H9 (cell line): ENCODE measurements around the gene NDUFV2. TPM values are rescaled to one million over a fixed set of nuclear protein-coding genes. Genes with fewer than 3 reads are reported as not detected.

Source experiments
- DNase-seq: peaks from one replicate; pipeline ENCODE4 v3.0.0-alpha.2; 2017
- H2AFZ ChIP-seq: one replicate; pipeline ENCODE4 v1.6.1; 2013; ENCODE audit warnings: mild to moderate bottlenecking, low read length, control low read depth, moderate library complexity
- H2AK5ac ChIP-seq: 2 replicates; pipeline ENCODE4 v1.6.1; 2013; ENCODE audit warnings: low read length, control low read depth, mixed read lengths; ENCODE audit not compliant: insufficient read length
- H2BK120ac ChIP-seq: one replicate; pipeline ENCODE4 v1.6.1; 2013; ENCODE audit warnings: low read depth, mild to moderate bottlenecking, low read length, control low read depth, inconsistent platforms; ENCODE audit not compliant: poor library complexity, severe bottlenecking
- H2BK12ac ChIP-seq: 2 replicates; pipeline ENCODE4 v1.6.1; 2013; ENCODE audit warnings: low read length, control low read depth, mixed read lengths, low read depth; ENCODE audit not compliant: insufficient read length
- H2BK15ac ChIP-seq: 2 replicates; pipeline ENCODE4 v1.6.1; 2013; ENCODE audit warnings: low read depth, low read length, control low read depth
- H2BK20ac ChIP-seq: one replicate; pipeline ENCODE4 v1.6.1; 2013; ENCODE audit warnings: low read depth, mild to moderate bottlenecking, low read length, control low read depth, inconsistent platforms; ENCODE audit not compliant: poor library complexity, severe bottlenecking
- H2BK5ac ChIP-seq: 2 replicates; pipeline ENCODE4 v1.6.1; 2013; ENCODE audit warnings: low read length, control low read depth, mixed read lengths; ENCODE audit not compliant: insufficient read length
- H3K14ac ChIP-seq: 2 replicates; pipeline ENCODE4 v1.6.1; 2013; ENCODE audit warnings: low read length, control low read depth; ENCODE audit not compliant: insufficient read depth
- H3K18ac ChIP-seq: 2 replicates; pipeline ENCODE4 v1.6.1; 2013; ENCODE audit warnings: low read depth, mild to moderate bottlenecking, mixed read lengths, low read length, control low read depth; ENCODE audit not compliant: insufficient read length
- H3K23ac ChIP-seq: 2 replicates; pipeline ENCODE4 v1.6.1; 2013; ENCODE audit warnings: low read length, control low read depth, mixed read lengths, low read depth; ENCODE audit not compliant: insufficient read length
- H3K23me2 ChIP-seq: 2 replicates; pipeline ENCODE4 v1.6.1; 2013; ENCODE audit warnings: low read depth, mild to moderate bottlenecking, mixed read lengths, low read length, control low read depth; ENCODE audit not compliant: insufficient read length, poor library complexity, severe bottlenecking
- H3K27ac ChIP-seq: 2 replicates; pipeline ENCODE4 v1.5.1; 2013; ENCODE audit warnings: low read length, control low read depth, mixed read lengths, low read depth; ENCODE audit not compliant: insufficient read length
- H3K27me3 ChIP-seq: 2 replicates; pipeline ENCODE4 v1.6.1; 2013; ENCODE audit warnings: low read length, control low read depth, inconsistent platforms; ENCODE audit not compliant: insufficient read depth
- H3K4ac ChIP-seq: 2 replicates; pipeline ENCODE4 v1.6.1; 2013; ENCODE audit warnings: low read depth, mild to moderate bottlenecking, control low read depth, inconsistent platforms, low read length, moderate library complexity
- H3K4me1 ChIP-seq: 2 replicates; pipeline ENCODE4 v1.6.1; 2013; ENCODE audit warnings: low read length, control low read depth, inconsistent platforms; ENCODE audit not compliant: insufficient read depth
- H3K4me2 ChIP-seq: 2 replicates; pipeline ENCODE4 v1.6.1; 2013; ENCODE audit warnings: low read length, control low read depth, mixed read lengths; ENCODE audit not compliant: insufficient read length, insufficient read depth
- H3K56ac ChIP-seq: 2 replicates; pipeline ENCODE4 v1.6.1; 2013; ENCODE audit warnings: low read depth, mild to moderate bottlenecking, mixed read lengths, low read length, control low read depth; ENCODE audit not compliant: insufficient read length
- H3K79me1 ChIP-seq: 2 replicates; pipeline ENCODE4 v1.6.1; 2013; ENCODE audit warnings: low read depth, mild to moderate bottlenecking, moderate library complexity, low read length, control low read depth, inconsistent platforms; ENCODE audit not compliant: insufficient read depth, poor library complexity, severe bottlenecking
- H3K79me2 ChIP-seq: 2 replicates; pipeline ENCODE4 v1.6.1; 2013; ENCODE audit warnings: low read length, control low read depth, inconsistent platforms; ENCODE audit not compliant: insufficient read depth
- H3K9ac ChIP-seq: 2 replicates; pipeline ENCODE4 v1.6.1; 2013; ENCODE audit warnings: low read length, control low read depth, mixed read lengths; ENCODE audit not compliant: insufficient read length; ENCODE audit errors: extremely low read depth
- H3K9me3 ChIP-seq: one replicate; pipeline ENCODE4 v1.6.1; 2013; ENCODE audit warnings: low read depth, low read length, inconsistent platforms; ENCODE audit not compliant: control insufficient read depth
- H3T11ph ChIP-seq: one replicate; pipeline ENCODE4 v1.6.1; 2013; ENCODE audit warnings: mild to moderate bottlenecking, low read length, control low read depth, inconsistent platforms
- H4K20me1 ChIP-seq: one replicate; pipeline ENCODE4 v1.6.1; 2013; ENCODE audit not compliant: control insufficient read depth, insufficient read length, insufficient read depth
- H4K5ac ChIP-seq: 2 replicates; pipeline ENCODE4 v1.6.1; 2013; ENCODE audit warnings: low read depth, mild to moderate bottlenecking, mixed read lengths, low read length, control low read depth; ENCODE audit not compliant: insufficient read length
- H4K8ac ChIP-seq: replicated peaks from 2 replicates; pipeline ENCODE4 v1.6.1; 2013; ENCODE audit warnings: low read length, control low read depth, mixed read lengths, low read depth; ENCODE audit not compliant: insufficient read length
- H4K91ac ChIP-seq: 2 replicates; pipeline ENCODE4 v1.6.1; 2013; ENCODE audit warnings: low read depth, mild to moderate bottlenecking, moderate library complexity, mixed read lengths, low read length, control low read depth; ENCODE audit not compliant: insufficient read length
- H3K27ac Mint-ChIP-seq, 3 experiments: 2 replicates in 2 of 3; 3 replicates in 1 of 3; pipeline ENCODE4 v1.8.0; 2020 to 2021; ENCODE audit warnings: mixed read lengths in 3 of 3, mild to moderate bottlenecking in 1 of 3, moderate library complexity in 1 of 3
- H3K27me3 Mint-ChIP-seq: 2 replicates; pipeline ENCODE4 v1.8.0; 2021; ENCODE audit warnings: low read depth, mild to moderate bottlenecking, moderate library complexity, mixed read lengths
- H3K36me3 Mint-ChIP-seq, 3 experiments: 2 replicates in 2 of 3; 3 replicates in 1 of 3; pipeline ENCODE4 v1.8.0; 2020 to 2021; ENCODE audit warnings: low read depth in 3 of 3, mixed read lengths in 3 of 3; ENCODE audit not compliant: insufficient read depth in 1 of 3
- H3K4me1 Mint-ChIP-seq, 2 experiments: 2 replicates each; pipeline ENCODE4 v1.8.0; 2020; ENCODE audit warnings: mixed read lengths in 2 of 2
- H3K4me3 Mint-ChIP-seq, 2 experiments: 2 replicates in 1 of 2; 3 replicates in 1 of 2; pipeline ENCODE4 v1.8.0; 2020 to 2021; ENCODE audit warnings: mild to moderate bottlenecking in 2 of 2, mixed read lengths in 2 of 2, moderate library complexity in 1 of 2
- H3K9me3 Mint-ChIP-seq, 2 experiments: 2 replicates in 1 of 2; 3 replicates in 1 of 2; pipeline ENCODE4 v1.8.0; 2020; ENCODE audit warnings: mild to moderate bottlenecking in 2 of 2, mixed read lengths in 2 of 2, moderate library complexity in 1 of 2
- CTCF ChIP-seq: fragments of 200-600 bp; sonication (generic); conservative IDR thresholded peaks from 3 replicates; pipeline ENCODE4 v1.8.0; 2021; ENCODE audit warnings: antibody characterized with exemption, mild to moderate bottlenecking
- WGBS: extraction: QIAGEN DNeasy Blood & Tissue Kit; methylation state at CpG from one replicate; pipeline ENCODE4 v1.1.7; 2013; ENCODE audit warnings: missing lambda C conversion rate, low lambda C conversion rate, mixed read lengths; ENCODE audit not compliant: insufficient read length; ENCODE audit errors: extremely low coverage; 5-methylcytosine and 5-hydroxymethylcytosine counted together
- total RNA-seq: library from RNA; stranded (reverse); gene quantifications from 2 replicates; pipeline ENCODE4 v1.2.1, GENCODE V29; 2021

The NDUFV2 gene
- total RNA-seq, 1 experiment from 2014 or later: 206 TPM

- no peak overlapping the region for H3K27ac ChIP-seq
- Mint-ChIP-seq H3K9me3 (no peaks in the 10 kb centered on the region), H3K4me1 (peaks cover 5 to 6% of the 10 kb centered on the region in 2 experiments), H3K36me3 (no peaks in the 10 kb centered on the region; a peak in 1 of 7 replicates), H3K27ac (no peak overlapping the region), H3K27me3 (no peaks in the 10 kb centered on the region), H3K4me3 (no peak overlapping the region)
- no peaks in the 10 kb centered on the region for H3K27me3 ChIP-seq
- no peak overlapping the region for H2BK15ac ChIP-seq
- H4K5ac ChIP-seq: no peak overlapping the region
- no peak overlapping the region for H3K18ac ChIP-seq
- no peak overlapping the region for H3K4me2 ChIP-seq
- H3K14ac ChIP-seq: no peak overlapping the region
- no peak for TF ChIP-seq CTCF
- no peak overlapping the region for H4K91ac ChIP-seq
- H4K20me1 ChIP-seq: no peaks in the 10 kb centered on the region
- H3K23me2 ChIP-seq: no peaks in the 10 kb centered on the region
- no peaks in the 10 kb centered on the region for H3K79me2 ChIP-seq
- H2BK12ac ChIP-seq: no peak overlapping the region
- peak overlapping the region; percentile 14 for H3K23ac ChIP-seq
- H3T11ph ChIP-seq: no peak overlapping the region
- no peak overlapping the region for H2BK120ac ChIP-seq
- H3K56ac ChIP-seq: no peak overlapping the region
- no peak overlapping the region for H4K8ac ChIP-seq
- no peaks in the 10 kb centered on the region for H3K4me1 ChIP-seq
- H3K9ac ChIP-seq: no peak overlapping the region
- H2BK5ac ChIP-seq: no peak overlapping the region
- H3K9me3 ChIP-seq: no peaks in the 10 kb centered on the region
- WGBS: no CpG with 5 or more reads among the region's 2 CpGs
- DNase-seq: no peak
- no peaks in the 10 kb centered on the region for H3K79me1 ChIP-seq
- no peak overlapping the region for H2AK5ac ChIP-seq
- H3K4ac ChIP-seq: no peak overlapping the region
- H2BK20ac ChIP-seq: no peak overlapping the region
- H2AFZ ChIP-seq: no peak overlapping the region
Measured at GRCh38 chr18:9068346-9068745, 34.2 kb upstream of the NDUFV2 start.
